Endothelial cell of umbilical vein (primary cell): ENCODE results near the gene CARD10.

ENCODE experiments used
- CTCF ChIP-seq, 2 donors: IDR thresholded peaks; 1 replicate in 1 of 2; 2 replicates in 1 of 2; pipeline ENCODE4 v1.5.1; 2011; ENCODE audit warnings: low read length in 2 of 2, mild to moderate bottlenecking in 2 of 2, moderate library complexity in 2 of 2, control low read depth in 1 of 2, inconsistent platforms in 1 of 2, low read depth in 1 of 2; ENCODE audit not compliant: insufficient read depth in 1 of 2; ENCODE audit errors: extremely low read depth in 1 of 2
- EZH2 ChIP-seq: IDR thresholded peaks from 2 replicates; pipeline ENCODE4 v1.6.1; 2012; ENCODE audit warnings: borderline replicate concordance, low read depth, mild to moderate bottlenecking, moderate library complexity, low read length, inconsistent platforms; ENCODE audit not compliant: severe bottlenecking
- FOS ChIP-seq: IDR thresholded peaks from 2 replicates; pipeline ENCODE4 v1.6.1; 2011; ENCODE audit warnings: mild to moderate bottlenecking, low read length, moderate library complexity, borderline replicate concordance; ENCODE audit not compliant: insufficient read depth
- GATA2 ChIP-seq: IDR thresholded peaks from 2 replicates; pipeline ENCODE4 v1.7.0; 2011; ENCODE audit warnings: low read depth, mild to moderate bottlenecking, moderate library complexity, mixed read lengths, low read length; ENCODE audit not compliant: insufficient read length, insufficient read depth
- JUN ChIP-seq: IDR thresholded peaks from 2 replicates; pipeline ENCODE4 v1.6.1; 2011; ENCODE audit warnings: borderline replicate concordance, low read depth; ENCODE audit not compliant: insufficient read length, insufficient read depth
- POLR2A ChIP-seq: IDR thresholded peaks from 2 replicates; pipeline ENCODE4 v1.6.1; 2012; ENCODE audit warnings: low read depth, mild to moderate bottlenecking, control low read depth, low read length
- POLR2AphosphoS5 ChIP-seq: IDR thresholded peaks from 2 replicates; pipeline ENCODE4 v1.6.1; 2012; ENCODE audit warnings: low read depth, mild to moderate bottlenecking, control low read depth, low read length, moderate library complexity; ENCODE audit not compliant: insufficient read depth

GRCh38 chr22:37521236-37521739, 2.1 kb upstream of the CARD10 start:
- no peak for TF ChIP-seq CTCF (IDR thresholded peaks at IDR 0.05; ENCODE audit: extremely low read depth in 1 of 2, insufficient read depth in 1 of 2, low read depth in 1 of 2, low read length in 2 of 2)
- no peak for TF ChIP-seq POLR2A
- no peak for TF ChIP-seq POLR2AphosphoS5
- TF ChIP-seq FOS, result no peak
- no peak for TF ChIP-seq EZH2
- TF ChIP-seq JUN, result no peak
- TF ChIP-seq GATA2, result no peak
